ENCODE measurements around the gene ENKD1.

DNA sequence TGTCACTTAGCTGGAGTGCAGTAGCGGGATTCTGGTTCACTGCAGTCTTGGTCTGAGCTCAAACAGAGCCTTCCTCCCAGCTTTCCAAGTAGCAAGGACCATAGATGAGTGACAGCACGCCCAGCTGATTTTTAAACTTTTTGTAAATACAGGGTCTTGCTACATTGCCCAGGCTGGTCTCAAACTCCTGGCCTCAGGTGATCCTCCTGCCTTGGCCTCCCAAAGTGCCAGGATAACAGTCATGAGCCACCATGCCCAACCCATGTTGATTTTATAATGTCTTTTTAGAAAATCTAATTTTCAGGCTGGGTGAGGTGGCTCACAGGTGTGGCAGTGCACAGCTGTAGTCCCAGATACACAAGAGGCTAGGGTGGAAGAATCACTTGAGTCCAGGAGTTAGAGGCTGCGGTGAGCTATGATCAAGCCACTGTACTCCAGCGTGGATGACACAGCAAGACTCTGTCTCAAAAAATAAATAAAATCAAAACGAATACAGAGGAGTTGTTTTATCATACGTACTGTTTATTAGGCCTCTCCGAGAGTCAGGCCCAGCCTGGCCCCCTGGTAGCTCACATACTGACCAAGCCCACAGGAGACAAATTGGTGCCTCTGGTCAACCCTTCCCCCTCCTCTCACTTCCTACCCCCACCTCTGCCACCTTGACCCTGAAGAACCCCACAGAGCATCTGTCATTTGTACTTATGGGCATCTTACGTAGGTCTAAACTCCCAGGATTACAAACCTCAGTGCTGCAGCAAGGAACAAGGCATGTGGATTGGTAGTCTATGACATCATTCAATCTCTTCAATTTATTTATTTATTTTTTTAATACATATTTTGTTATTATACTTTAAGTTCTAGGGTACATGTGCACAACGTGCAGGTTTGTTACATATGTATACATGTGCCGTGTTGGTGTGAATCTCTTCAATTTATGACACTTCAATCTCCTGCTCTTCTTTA, 13.7 kb upstream of the ENKD1 start:
- TF ChIP-seq POLR2AphosphoS5 (IDR thresholded peaks at IDR 0.05; ENCODE audit: borderline replicate concordance, low read depth, low read length): no peak
- no peak for TF ChIP-seq EZH2 (IDR thresholded peaks at IDR 0.05)
- no peak for TF ChIP-seq FOXP2 (optimal IDR thresholded peaks at IDR 0.05; ENCODE audit: control extremely low read depth, extremely low read length, insufficient read depth)

Measured in SK-N-MC (cell line).